Duodenal mucosa (tissue), 2 donors: ENCODE results near the gene MEA1.
A peak's percentile ranks its signal among the peaks of the same experiment; 100 is the strongest.

Source experiments
- H3K27ac ChIP-seq: one replicate; pipeline ENCODE4 v1.7.0; 2013; ENCODE audit warnings: low read depth, low read length
- H3K27me3 ChIP-seq, 2 donors: one replicate each; pipeline ENCODE4 v1.7.0; 2013; ENCODE audit warnings: low read length in 2 of 2, control low read depth in 1 of 2; ENCODE audit not compliant: insufficient read depth in 2 of 2, control insufficient read depth in 1 of 2
- H3K36me3 ChIP-seq, 2 donors: one replicate each; pipeline ENCODE4 v1.7.0; 2013; ENCODE audit warnings: low read length in 2 of 2, control low read depth in 1 of 2; ENCODE audit not compliant: insufficient read depth in 2 of 2, control insufficient read depth in 1 of 2
- H3K4me1 ChIP-seq, 2 donors: one replicate each; pipeline ENCODE4 v1.7.0; 2013; ENCODE audit warnings: low read length in 2 of 2, control low read depth in 1 of 2; ENCODE audit not compliant: insufficient read depth in 2 of 2, control insufficient read depth in 1 of 2
- H3K4me3 ChIP-seq, 2 donors: one replicate each; pipeline ENCODE4 v1.7.0; 2013; ENCODE audit warnings: low read length in 2 of 2, low read depth in 1 of 2
- H3K9ac ChIP-seq, 2 donors: one replicate each; pipeline ENCODE4 v1.7.0; 2013; ENCODE audit warnings: low read length in 2 of 2, low read depth in 1 of 2
- H3K9me3 ChIP-seq, 2 donors: one replicate each; pipeline ENCODE4 v1.7.0; 2013; ENCODE audit warnings: low read length in 2 of 2, control low read depth in 1 of 2; ENCODE audit not compliant: control insufficient read depth in 1 of 2

Gene MEA1

GRCh38 chr6:42993445-42993844 is 20.3 kb downstream of the MEA1 start:
- no peaks in the 10 kb centered on the region for H3K9me3 ChIP-seq
- H3K36me3 ChIP-seq = peaks cover 10 to 12% of the 10 kb centered on the region in 2 donors
- no peaks in the 10 kb centered on the region for H3K27me3 ChIP-seq
- peaks cover 22 to 30% of the 10 kb centered on the region in 2 donors for H3K4me1 ChIP-seq
- no peak overlapping the region for H3K9ac ChIP-seq
- H3K4me3 ChIP-seq = no peak overlapping the region
- H3K27ac ChIP-seq = no peak overlapping the region

GRCh38 chr6:42989923-42990322 is 23.8 kb downstream of the MEA1 start:
- Histone ChIP-seq H3K4me3 (no peak overlapping the region), H3K9me3 (no peaks in the 10 kb centered on the region), H3K36me3 (peaks cover 11 to 18% of the 10 kb centered on the region in 2 donors), H3K27me3 (no peaks in the 10 kb centered on the region), H3K27ac (no peak overlapping the region), H3K4me1 (peaks cover 51 to 59% of the 10 kb centered on the region in 2 donors), H3K9ac (no peak overlapping the region)

- Histone ChIP-seq H3K9ac (no peak overlapping the region), H3K27ac (no peak overlapping the region), H3K4me1 (peaks cover 57% of the 10 kb centered on the region in 2 donors), H3K4me3 (no peak overlapping the region), H3K9me3 (no peaks in the 10 kb centered on the region), H3K36me3 (peaks cover 11 to 18% of the 10 kb centered on the region in 2 donors), H3K27me3 (no peaks in the 10 kb centered on the region)
Observed at GRCh38 chr6:42988486-42989020, 25.2 kb downstream of the MEA1 start.

GRCh38 chr6:42987533-42988451 is 26.0 kb downstream of the MEA1 start:
- H3K36me3 ChIP-seq = peaks cover 11 to 18% of the 10 kb centered on the region in 2 donors
- H3K4me3 ChIP-seq = no peak overlapping the region
- no peaks in the 10 kb centered on the region for H3K9me3 ChIP-seq
- no peak overlapping the region for H3K9ac ChIP-seq
- no peak overlapping the region for H3K27ac ChIP-seq
- no peaks in the 10 kb centered on the region for H3K27me3 ChIP-seq
- H3K4me1 ChIP-seq = peaks cover 57 to 58% of the 10 kb centered on the region in 2 donors

- Histone ChIP-seq H3K36me3 (peaks cover 9 to 11% of the 10 kb centered on the region in 2 donors), H3K4me1 (peaks cover 49 to 50% of the 10 kb centered on the region in 2 donors)
Observed at GRCh38 chr6:42984924-42985475, 28.7 kb downstream of the MEA1 start.

GRCh38 chr6:42984001-42984923 is 29.5 kb downstream of the MEA1 start, which contains the start of gene PPP2R5D:
Gene PPP2R5D (plus strand): TSS chr6:42984570. CDS start chr6:42984678, 108 bp downstream.
- Histone ChIP-seq H3K27ac (peak within 1 kb of the TSS; percentile 28), H3K9ac (peak within 1 kb of the TSS; percentile 82 to 94), H3K27me3 (no peaks in the 10 kb centered on the region), H3K4me3 (peak within 1 kb of the TSS; percentile 86 to 87), H3K4me1 (peaks cover 48 to 52% of the 10 kb centered on the region in 2 donors), H3K9me3 (no peaks in the 10 kb centered on the region), H3K36me3 (peaks cover 8 to 9% of the 10 kb centered on the region in 2 donors)

More at GRCh38 chr6:42984924-42985475, 28.7 kb downstream of the MEA1 start:
- H3K9ac ChIP-seq = peak overlapping the region; percentile 18 to 82
- H3K27me3 ChIP-seq = no peaks in the 10 kb centered on the region
- H3K4me3 ChIP-seq = peak overlapping the region; percentile 83 to 87
- peak overlapping the region; percentile 13 for H3K27ac ChIP-seq
- no peaks in the 10 kb centered on the region for H3K9me3 ChIP-seq

- Histone ChIP-seq H3K4me3 (no peak overlapping the region), H3K9ac (no peak overlapping the region), H3K4me1 (peaks cover 35 to 41% of the 10 kb centered on the region in 2 donors), H3K9me3 (no peaks in the 10 kb centered on the region), H3K27me3 (no peaks in the 10 kb centered on the region), H3K27ac (no peak overlapping the region), H3K36me3 (no peaks in the 10 kb centered on the region)
Observed at GRCh38 chr6:42981836-42982235, 31.9 kb downstream of the MEA1 start.

- Histone ChIP-seq H3K9me3 (no peaks in the 10 kb centered on the region), H3K4me1 (peaks cover 19 to 24% of the 10 kb centered on the region in 2 donors), H3K4me3 (peak overlapping the region; percentile 68 to 72), H3K27ac (peak overlapping the region; percentile 74), H3K36me3 (no peaks in the 10 kb centered on the region), H3K27me3 (no peaks in the 10 kb centered on the region), H3K9ac (peak overlapping the region; percentile 45 to 70)
Observed at GRCh38 chr6:42979523-42980177, 34.1 kb downstream of the MEA1 start.

GRCh38 chr6:42978839-42979522 is 34.8 kb downstream of the MEA1 start, which contains the start of gene PEX6:
Gene PEX6 (minus strand): TSS chr6:42979181. CDS start chr6:42979150, 31 bp downstream.
- Histone ChIP-seq H3K36me3 (peaks cover 0 to 2% of the 10 kb centered on the region in 2 donors), H3K27me3 (no peaks in the 10 kb centered on the region), H3K4me1 (peaks cover 19 to 23% of the 10 kb centered on the region in 2 donors), H3K9me3 (no peaks in the 10 kb centered on the region), H3K4me3 (peak within 1 kb of the TSS; percentile 68 to 72), H3K27ac (peak within 1 kb of the TSS; percentile 74), H3K9ac (peak within 1 kb of the TSS; percentile 45 to 70)
